ENCODE measurements around the gene ALPP.
"Not testable (repeated sequence)": the region's sequence is repeated elsewhere in the genome, so short reads cannot be mapped to it uniquely, and the experiment has no call there.

The ALPP gene

GRCh38 chr2:232407428-232408150, 29.0 kb downstream of the ALPP start:
- DNase-seq = not testable (repeated sequence)

GRCh38 chr2:232408269-232408668, 29.7 kb downstream of the ALPP start:
- not testable (repeated sequence) for DNase-seq

DNA sequence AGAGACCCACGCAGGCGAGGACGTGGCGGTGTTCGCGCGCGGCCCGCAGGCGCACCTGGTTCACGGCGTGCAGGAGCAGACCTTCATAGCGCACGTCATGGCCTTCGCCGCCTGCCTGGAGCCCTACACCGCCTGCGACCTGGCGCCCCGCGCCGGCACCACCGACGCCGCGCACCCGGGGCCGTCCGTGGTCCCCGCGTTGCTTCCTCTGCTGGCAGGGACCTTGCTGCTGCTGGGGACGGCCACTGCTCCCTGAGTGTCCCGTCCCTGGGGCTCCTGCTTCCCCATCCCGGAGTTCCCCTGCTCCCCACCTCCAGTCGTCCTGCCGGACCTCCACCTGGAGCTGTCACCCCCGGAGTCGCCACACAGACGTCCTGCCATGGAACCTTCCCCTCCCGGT, 31.1 kb downstream of the ALPP start:
- DNase-seq = not testable (repeated sequence)

DNA sequence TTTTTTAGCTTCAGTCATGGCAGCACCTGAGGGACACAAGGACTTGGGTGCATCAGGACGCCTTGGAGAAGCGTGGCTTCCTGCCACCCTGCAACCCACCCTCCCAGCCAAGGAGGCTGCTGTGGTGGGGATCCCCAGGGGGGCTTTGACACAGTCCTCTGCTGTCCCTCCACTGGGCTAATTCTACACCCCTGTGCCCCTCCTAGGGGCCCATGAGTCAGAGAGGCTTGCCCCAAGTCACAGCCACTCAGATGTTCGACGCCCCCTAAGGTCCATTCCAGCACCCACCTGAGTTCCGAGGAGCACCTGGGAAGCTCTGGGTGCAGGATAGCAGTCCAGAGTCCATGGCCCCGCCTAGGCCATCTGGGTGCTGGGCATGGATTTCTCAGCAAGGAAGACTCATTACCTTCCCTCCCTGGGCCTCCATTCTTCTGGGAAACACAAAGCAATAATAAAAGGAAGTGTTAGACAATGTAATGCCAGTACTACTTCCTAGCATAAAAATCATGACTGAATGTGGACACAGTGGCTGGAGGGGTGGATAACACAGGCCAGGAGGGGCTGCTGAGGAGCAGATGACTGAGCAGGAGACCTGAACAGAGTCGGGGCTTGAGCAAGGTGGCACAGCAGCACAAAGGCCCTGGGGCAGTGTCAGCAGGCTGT, 31.8 kb downstream of the ALPP start:
- no peak for DNase-seq

GRCh38 chr2:232411901-232412629, 33.5 kb downstream of the ALPP start:
- DNase-seq = no peak

GRCh38 chr2:232412986-232413385, 34.4 kb downstream of the ALPP start:
- no peak for DNase-seq

DNA sequence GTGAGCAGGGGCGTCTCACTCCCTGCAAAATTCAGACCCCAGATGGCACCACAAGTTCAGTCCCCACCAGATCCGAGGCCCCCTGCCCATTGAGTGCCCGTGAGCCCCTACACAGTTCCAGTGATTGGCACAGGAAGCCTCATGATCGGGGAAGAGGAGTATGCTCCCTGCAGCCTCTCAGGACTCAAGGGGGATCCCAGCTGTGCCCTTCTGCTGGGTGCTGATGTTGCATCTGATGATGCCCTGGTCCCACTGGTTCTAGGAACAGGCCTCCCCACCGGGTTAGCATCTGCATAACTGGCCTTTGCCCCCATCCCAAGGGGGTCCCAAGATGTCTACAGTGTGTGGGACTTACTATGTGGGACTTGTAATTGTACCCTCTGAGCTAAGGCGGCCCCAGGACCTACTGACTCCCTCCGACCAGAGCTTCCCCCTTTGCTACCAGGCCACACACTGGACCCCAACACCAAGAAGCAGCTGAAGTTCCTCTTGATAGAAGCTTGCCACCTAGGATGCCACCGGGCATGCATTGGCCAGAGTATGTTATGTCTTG, 36.7 kb downstream of the ALPP start:
- DNase-seq = no peak

- no peak for DNase-seq
These were observed 37.4 kb downstream of the ALPP start for GRCh38 chr2:232415736-232416520.

- DNase-seq = no peak
These were observed 38.2 kb downstream of the ALPP start for GRCh38 chr2:232416521-232417470.

DNA sequence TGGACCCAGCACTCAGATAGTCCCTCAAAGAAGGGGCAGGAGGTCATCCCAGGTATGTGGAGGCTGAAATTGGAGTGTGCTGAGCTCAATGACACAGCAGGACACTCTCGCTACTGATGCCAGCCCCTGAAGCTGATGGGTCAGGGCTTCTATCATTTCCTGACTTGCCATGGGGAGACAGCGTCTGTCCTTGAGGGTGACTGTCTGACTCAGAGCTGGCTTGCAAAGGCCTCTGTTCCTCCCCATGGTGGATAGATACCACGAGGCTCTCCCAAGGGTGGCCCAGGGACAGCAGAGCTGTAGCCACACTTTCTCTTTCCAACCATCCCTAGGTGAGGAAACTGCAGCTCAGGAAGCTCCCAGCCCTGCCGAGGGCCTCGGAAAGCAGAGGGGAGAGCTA, 38.9 kb downstream of the ALPP start:
- no peak for DNase-seq

DNA sequence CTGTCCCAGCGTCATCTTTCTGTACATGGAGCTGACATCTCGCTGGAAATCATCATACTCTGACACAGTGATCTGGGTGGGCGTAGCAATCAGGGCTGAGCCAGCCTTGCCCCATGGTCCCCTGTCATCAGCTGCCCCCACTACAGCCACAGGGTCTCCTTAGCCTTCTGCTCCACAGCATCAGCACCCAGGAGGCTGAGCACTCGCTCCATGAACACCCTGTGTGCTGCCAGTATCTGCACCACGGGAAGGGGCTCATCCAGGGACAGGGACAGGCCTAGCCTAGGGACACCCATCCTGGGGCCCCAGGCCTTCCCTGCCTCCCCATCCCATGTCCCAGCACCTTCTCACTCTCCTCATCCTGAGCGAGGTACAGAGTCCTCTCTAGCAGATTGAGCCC, 39.5 kb downstream of the ALPP start:
- DNase-seq = no peak

DNA sequence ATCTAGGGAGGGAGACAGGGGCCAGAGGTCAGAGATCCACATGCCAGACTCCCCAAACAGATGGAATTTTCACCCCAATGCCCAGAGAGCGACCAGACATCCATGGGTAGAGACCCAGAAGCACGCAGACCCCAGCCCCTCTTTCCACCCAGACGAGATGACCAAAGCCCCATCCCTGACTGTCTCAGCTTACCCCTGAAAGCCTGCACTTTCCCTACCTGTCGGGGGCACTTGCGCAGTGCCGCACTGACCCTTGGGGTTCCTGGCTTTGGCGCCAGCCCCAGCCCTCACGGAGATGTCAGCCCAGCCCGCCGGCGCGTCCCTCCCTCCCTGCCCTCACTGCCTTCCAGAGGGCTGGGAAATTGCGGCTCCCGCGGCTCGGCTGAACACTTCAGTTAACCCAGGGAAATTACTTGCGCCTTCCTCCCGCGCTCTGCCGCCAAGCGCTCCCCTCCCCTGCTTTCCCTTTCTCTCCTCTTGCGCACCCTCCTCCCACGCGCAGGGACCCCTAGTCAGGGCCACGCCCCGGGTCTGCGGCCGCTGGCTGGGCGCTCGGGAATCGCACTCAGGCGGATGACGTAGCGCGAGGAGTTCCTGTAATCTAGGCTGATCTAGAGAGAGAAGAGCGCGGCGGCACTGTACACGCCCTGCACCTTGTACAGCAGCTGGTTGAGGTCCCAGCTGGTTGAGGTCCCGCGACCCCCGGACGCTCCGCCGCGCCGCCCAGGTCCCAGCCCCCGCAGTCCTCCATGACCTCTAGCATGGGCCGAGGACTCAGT, 40.1 kb downstream of the ALPP start:
- DNase-seq = no peak

- no peak for DNase-seq
These were observed 40.9 kb downstream of the ALPP start for GRCh38 chr2:232419245-232420072.

- DNase-seq = no peak
These were observed 41.5 kb downstream of the ALPP start for GRCh38 chr2:232420073-232420454.

DNA sequence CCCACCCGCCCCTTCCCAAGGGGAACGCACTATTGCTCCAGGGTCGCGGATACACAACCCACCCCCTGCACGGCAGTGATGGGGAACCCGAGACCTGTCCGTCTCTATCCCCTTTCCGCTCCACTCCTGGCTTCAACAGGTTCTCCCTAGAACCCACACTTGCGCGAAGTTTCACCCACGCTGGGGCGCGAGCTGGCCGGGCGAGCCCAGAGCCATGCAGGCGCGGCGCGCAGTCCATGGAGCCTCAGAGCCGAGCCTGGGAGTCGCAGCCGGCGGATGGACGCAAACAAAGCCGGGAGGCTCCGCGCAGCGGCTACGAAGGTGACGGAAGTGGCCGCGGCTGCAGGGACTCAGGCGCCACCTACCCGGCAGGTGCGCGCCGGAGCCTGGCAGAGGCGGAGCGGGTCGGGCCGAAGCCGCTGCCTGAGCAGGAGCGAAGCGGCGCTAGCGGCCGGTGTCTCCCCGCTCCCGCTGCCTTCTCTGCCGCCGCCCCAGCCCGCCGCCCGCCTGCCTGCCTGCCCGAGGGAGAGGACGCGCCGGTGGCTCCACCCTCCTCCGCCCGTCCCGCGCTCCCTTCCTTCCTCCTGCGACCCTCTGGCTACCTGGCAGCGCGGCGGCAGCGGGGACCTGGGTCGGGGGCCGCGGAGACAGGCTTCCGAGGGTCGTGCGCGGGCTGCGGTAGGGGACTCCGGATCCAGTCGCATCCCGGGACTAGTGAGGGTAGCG, 42.1 kb downstream of the ALPP start:
- DNase-seq = peak in 1 of 5 experiments; percentile 44

DNA sequence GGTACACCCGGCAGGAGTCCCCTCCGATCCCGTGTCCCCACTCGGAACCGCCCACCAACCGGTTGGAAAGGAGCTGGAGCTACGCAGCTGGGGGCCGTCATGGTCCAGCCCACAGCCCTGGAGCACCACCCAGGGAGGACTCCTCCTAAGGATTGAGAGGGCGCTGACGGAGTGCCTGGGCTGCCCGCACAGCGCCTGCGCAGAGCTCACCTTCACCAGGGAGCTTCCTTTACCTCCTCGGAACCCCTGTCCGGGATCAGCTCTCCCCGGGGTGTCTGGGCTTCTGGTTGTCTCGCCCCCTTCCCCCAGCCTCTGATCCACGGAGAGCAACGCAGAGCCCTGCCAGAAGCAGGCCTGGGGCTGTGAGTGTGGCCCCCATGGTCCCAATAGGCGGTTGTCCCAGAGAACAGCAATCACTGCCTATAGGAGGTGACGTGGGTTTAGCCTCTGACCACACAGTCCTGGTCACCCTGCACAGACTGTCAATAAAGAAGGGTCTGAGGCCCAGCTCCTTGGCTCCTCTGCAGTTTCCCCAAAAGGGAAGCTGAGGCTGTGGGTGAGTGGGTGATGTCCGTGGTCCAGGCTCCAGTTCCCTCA, 42.7 kb downstream of the ALPP start:
- DNase-seq = no peak

GRCh38 chr2:232422051-232422450, 43.5 kb downstream of the ALPP start:
- DNase-seq = no peak

GRCh38 chr2:232422996-232423395, 44.4 kb downstream of the ALPP start:
- DNase-seq = not testable (repeated sequence)

- not testable (repeated sequence) for DNase-seq
These were observed 44.9 kb downstream of the ALPP start for GRCh38 chr2:232423407-232423806.

Data from T-helper 2 cell (primary cell).